Measurements from ENCODE around the gene GSTA2. TPM values are rescaled to one million over a fixed set of nuclear protein-coding genes. Genes with fewer than 3 reads are reported as not detected.
"Not testable (repeated sequence)": the region's sequence is repeated elsewhere in the genome, so short reads cannot be mapped to it uniquely, and the experiment has no call there.

Gene GSTA2
- total RNA-seq, 4 donors from 2014 or later, result 0.27 TPM; not detected in 3

DNA sequence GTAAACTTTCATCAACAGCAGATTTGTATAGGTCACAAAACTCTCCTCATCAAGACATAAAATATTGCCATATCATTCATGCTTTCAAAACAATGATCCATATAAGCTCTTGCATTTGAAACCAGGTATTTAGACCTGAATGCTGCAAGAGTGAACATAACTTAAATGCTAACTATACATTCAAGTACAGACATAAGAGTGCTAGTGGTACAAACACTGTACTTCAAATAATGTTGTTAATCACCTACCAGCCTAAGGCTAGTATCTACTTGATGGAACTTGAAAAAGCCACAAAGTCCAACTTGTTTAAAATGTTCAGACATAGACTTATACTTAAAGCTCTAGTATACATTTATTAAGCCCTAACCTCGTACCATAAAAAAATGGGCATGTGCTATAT is 16.0 kb upstream of the GSTA2 start:
- no peak overlapping the region for H3K27ac ChIP-seq
- 69 to 78% methylated on average over 1 of the region's 1 CpG for WGBS, 2 donors
- no peaks in the 10 kb centered on the region for H3K36me3 ChIP-seq
- no peak overlapping the region for H3K4me3 ChIP-seq (replicated peaks in 1 of 3)
- DNase-seq, result no peak
- H3K9me3 ChIP-seq, result no peaks in the 10 kb centered on the region
- H3K4me1 ChIP-seq, result no peaks in the 10 kb centered on the region
- TF ChIP-seq POLR2A (IDR thresholded peaks at IDR 0.05), result no peak
- TF ChIP-seq, protein P1, sequence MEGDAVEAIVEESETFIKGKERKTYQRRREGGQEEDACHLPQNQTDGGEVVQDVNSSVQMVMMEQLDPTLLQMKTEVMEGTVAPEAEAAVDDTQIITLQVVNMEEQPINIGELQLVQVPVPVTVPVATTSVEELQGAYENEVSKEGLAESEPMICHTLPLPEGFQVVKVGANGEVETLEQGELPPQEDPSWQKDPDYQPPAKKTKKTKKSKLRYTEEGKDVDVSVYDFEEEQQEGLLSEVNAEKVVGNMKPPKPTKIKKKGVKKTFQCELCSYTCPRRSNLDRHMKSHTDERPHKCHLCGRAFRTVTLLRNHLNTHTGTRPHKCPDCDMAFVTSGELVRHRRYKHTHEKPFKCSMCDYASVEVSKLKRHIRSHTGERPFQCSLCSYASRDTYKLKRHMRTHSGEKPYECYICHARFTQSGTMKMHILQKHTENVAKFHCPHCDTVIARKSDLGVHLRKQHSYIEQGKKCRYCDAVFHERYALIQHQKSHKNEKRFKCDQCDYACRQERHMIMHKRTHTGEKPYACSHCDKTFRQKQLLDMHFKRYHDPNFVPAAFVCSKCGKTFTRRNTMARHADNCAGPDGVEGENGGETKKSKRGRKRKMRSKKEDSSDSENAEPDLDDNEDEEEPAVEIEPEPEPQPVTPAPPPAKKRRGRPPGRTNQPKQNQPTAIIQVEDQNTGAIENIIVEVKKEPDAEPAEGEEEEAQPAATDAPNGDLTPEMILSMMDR (IDR thresholded peaks at IDR 0.05), result no peak
- intact Hi-C loops (cut with DNase I), result no loop called here
- H3K27me3 ChIP-seq, result no peaks in the 10 kb centered on the region

DNA sequence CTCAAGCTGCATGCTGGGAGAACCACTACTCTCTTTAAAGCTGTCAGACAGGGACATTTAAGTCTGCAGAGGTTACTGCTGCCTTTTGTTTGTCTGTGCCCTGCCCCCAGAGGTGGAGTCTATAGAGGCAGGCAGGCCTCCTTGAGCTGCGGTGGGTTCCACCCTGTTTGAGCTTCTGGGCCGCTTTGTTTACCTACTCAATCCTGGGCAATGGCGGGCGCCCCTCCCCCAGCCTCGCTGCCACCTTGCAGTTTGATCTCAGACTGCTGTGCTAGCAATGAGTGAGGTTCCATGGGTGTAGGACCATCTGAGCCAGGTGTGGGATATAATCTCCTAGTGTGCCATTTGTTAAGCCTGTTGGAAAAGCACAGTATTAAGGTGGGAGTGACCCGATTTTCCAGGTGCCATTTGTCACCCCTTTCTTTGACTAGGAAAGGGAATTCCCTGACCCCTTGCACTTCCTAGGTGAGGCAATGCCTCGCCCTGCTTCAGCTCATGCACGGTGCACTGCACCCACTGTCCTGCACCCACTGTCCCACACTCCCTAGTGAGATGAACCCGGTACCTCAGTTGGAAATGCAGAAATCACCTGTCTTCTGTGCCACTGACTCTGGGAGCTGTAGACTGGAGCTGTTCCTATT is 13.6 kb upstream of the GSTA2 start:
- DNase-seq; H3K36me3 ChIP-seq; H3K9me3 ChIP-seq; H3K27ac ChIP-seq; intact Hi-C loops (cut with DNase I); H3K27me3 ChIP-seq; H3K4me3 ChIP-seq (replicated peaks in 1 of 3); H3K4me1 ChIP-seq: not testable (repeated sequence)
- 94 to 97% methylated on average over 9 of the region's 9 CpGs for WGBS, 2 donors

DNA sequence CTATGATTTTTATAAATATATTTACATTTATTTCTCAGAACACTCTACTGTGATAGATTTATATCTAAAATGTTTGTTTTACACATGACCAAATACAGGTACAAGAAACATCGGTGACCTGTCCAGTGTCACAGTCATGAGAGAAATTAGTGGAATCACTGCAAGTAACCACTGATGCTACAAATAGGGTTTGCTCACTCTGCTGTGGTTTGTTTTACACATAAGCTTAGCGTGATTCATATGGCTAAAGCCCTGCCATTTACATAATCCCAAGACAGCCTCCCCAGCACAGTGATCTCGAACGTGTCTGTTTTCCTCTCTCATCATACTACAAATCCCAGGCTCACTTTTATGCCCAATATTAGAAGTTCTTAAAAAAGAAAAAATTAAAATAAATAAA is 6.1 kb upstream of the GSTA2 start:
- intact Hi-C loops (cut with DNase I); H3K4me1 ChIP-seq: not testable (repeated sequence)

DNA sequence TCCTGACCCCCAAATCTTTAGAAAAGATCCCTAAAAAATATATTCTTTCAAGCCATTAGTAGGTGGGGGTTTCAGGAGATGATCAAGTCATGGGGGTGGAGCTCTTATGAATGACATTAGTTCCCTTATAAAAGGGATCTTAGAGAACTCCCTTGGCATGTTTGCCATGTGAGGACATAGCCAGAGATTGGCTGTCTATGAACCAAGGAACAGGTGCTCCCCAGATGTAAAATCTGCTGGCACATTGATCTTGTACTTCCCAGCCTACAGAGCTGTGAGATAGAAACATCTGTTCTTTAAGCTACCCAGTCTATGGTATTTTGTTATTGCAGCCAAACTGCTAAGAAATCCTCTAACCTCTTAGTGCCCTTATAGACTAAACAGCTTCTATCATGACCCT is 4.4 kb upstream of the GSTA2 start:
- intact Hi-C loops (cut with DNase I); H3K4me1 ChIP-seq; H3K27ac ChIP-seq; H3K4me3 ChIP-seq (replicated peaks in 1 of 3); DNase-seq; H3K27me3 ChIP-seq; H3K9me3 ChIP-seq; H3K36me3 ChIP-seq: not testable (repeated sequence)

More for the DNA sequence above, 6.1 kb upstream of the GSTA2 start:
- H3K27me3 ChIP-seq; H3K4me3 ChIP-seq (replicated peaks in 1 of 3); H3K27ac ChIP-seq; DNase-seq; H3K9me3 ChIP-seq; H3K36me3 ChIP-seq: not testable (repeated sequence)
- 83 to 84% methylated on average over 4 of the region's 4 CpGs for WGBS, 2 donors

DNA sequence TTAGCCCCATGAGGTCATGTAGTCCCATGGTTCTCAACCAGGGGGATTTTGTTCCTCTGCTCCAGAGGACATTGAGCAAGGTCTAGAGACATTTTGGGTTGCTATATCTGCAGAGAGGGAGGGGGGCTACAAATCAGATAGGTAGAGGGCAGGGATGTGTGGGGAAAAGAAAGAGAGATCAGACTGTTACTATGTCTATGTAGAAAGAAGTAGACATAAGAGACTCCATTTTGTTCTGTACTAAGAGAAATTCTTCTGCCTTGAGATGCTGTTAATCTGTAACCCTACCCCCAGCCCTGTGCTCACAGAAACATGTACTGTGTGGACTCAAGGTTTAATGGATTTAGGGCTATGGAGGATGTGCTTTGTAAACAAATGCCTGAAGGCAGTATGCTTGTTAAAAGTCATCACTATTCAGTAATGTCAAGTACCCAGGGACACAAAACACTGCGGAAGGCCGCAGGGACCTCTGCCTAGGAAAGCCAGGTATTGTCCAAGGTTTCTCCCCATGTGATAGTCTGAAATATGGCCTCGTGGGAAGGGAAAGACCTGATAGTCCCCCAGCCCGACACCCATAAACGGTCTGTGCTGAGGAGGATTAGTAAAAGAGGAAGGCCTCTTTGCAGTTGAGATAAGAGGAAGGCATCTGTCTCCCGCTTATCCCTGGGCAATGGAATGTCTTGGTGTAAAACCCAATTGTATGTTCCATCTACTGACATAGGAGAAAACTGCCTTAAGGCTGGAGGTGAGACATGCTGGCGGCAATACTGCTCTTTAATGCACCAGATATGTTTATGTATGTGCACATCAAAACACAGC is 1.4 kb downstream of the GSTA2 start:
- DNase-seq; H3K4me1 ChIP-seq; H3K27ac ChIP-seq; intact Hi-C loops (cut with DNase I); H3K9me3 ChIP-seq; H3K4me3 ChIP-seq (replicated peaks in 1 of 3); H3K27me3 ChIP-seq; H3K36me3 ChIP-seq: not testable (repeated sequence)
- WGBS, 2 donors, result 65 to 79% methylated on average over 6 to 7 of the region's 7 CpGs

DNA sequence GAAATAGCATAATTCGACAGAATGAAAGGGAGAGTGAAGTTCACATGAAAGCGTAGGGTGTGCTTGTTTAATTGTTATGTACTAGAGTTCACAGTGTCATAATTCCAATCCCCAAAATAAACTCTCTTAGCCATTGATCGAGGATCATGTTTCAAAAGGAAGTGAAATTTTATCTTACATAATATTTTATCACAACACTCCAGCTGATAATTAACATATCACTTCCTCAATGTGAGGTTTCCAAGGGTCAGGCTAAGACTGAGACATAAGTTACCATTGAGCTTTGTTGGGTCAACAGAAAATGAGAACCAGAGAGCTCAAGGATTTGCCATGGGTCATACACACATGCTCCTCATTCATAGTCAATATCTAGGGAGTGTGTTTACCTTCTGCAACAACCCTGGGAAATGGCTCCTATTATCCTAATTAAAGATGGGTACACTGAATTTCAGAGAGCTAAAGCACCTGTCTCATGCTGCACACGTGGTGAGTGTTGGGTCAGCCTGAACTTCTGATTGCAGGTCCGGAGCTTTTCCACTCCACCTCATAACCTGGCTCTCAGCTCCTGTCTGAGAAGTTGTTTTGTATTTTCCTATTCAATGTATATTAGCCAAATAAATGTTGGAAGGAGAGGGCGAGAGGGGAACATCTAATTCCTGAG is 3.0 kb downstream of the GSTA2 start:
- intact Hi-C loops (cut with DNase I), result no loop called here
- no peaks in the 10 kb centered on the region for H3K4me1 ChIP-seq
- 74 to 85% methylated on average over 6 of the region's 6 CpGs for WGBS, 2 donors
- no peaks in the 10 kb centered on the region for H3K9me3 ChIP-seq
- TF ChIP-seq, protein P1 (IDR thresholded peaks at IDR 0.05), result no peak
- no peak for TF ChIP-seq POLR2A (IDR thresholded peaks at IDR 0.05)
- no peak overlapping the region for H3K27ac ChIP-seq
- no peaks in the 10 kb centered on the region for H3K36me3 ChIP-seq
- no peak overlapping the region for H3K4me3 ChIP-seq (replicated peaks in 1 of 3)
- H3K27me3 ChIP-seq, result no peaks in the 10 kb centered on the region
- no peak for DNase-seq

DNA sequence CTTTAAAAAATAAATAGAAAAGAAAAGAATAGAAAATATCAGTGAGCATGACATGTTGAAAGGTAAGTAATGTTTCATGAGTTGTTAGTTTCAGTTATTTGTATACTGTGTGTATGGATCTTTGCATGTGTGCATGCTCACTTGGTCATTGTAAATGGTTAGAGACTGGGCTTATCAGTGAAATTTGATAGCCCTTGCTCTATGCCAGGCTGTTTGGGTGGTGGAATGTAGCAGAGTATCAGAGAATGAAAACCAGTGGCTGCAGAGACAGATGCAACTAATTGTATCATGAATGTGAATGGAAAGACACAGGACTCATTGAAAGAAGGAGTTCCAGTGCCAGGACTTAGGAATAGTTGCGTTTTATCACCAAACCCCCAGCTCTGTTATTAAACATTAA is 4.2 kb downstream of the GSTA2 start:
- peaks cover 0 to 3% of the 10 kb centered on the region in 2 donors for H3K4me1 ChIP-seq
- no peak overlapping the region for H3K4me3 ChIP-seq (replicated peaks in 1 of 3)
- 93 to 98% methylated on average over 1 of the region's 1 CpG for WGBS, 2 donors
- H3K9me3 ChIP-seq, result no peaks in the 10 kb centered on the region
- no peak for DNase-seq
- no peaks in the 10 kb centered on the region for H3K36me3 ChIP-seq
- H3K27ac ChIP-seq, result no peak overlapping the region
- H3K27me3 ChIP-seq, result no peaks in the 10 kb centered on the region
- TF ChIP-seq, protein P1 (IDR thresholded peaks at IDR 0.05), result no peak
- no peak for TF ChIP-seq POLR2A (IDR thresholded peaks at IDR 0.05)
- intact Hi-C loops (cut with DNase I), result no loop called here

DNA sequence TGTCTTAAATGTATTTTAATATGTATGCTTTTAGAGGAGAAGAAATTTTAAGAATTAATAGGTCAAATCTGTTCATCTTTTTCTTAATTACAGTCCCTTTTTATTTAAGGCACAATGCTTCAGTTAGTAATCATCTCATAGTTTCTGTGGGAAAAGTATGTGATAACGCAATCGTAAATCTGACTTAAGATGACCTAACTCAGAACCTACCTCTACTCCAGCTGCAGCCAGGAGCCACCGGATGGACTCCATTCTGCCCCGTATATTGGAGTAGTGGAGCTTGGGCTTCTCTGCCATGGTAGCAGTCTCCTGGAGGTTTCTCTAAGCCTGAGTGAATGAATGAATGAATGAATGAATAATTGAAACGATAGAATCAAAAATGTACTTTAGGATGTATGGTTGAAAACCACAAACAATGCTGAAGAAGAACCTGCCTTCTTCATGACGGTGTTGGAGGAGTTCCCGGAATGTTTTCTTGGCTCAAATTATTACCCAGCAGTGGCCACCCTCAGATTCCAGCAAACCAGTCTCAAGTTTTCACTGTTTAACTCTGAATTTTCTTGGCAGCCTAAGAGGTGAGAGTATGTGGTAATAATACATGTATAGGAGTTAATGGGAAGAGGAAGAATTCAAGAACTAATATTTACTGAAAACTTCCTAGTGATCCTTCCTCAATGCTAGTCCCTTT is 5.5 kb downstream of the GSTA2 start:
- WGBS, 2 donors, result 61 to 64% methylated on average over 7 of the region's 7 CpGs

More for the DNA sequence above, 5.5 kb downstream of the GSTA2 start:
- DNase-seq, result peak; percentile 8 to 26
- intact Hi-C loops (cut with DNase I); H3K9me3 ChIP-seq; H3K4me1 ChIP-seq; H3K27me3 ChIP-seq; H3K4me3 ChIP-seq (replicated peaks in 1 of 3); H3K27ac ChIP-seq; H3K36me3 ChIP-seq: not testable (repeated sequence)

All from thyroid gland (tissue), 4 donors.